K562 (cell line): ENCODE measurements around the gene COQ8B. TPM values are rescaled to one million over a fixed set of nuclear protein-coding genes. Genes with fewer than 3 reads are reported as not detected.

Experiments used
- CBFB ChIP-seq: sonication (generic); formaldehyde crosslinking; IDR thresholded peaks from 2 replicates; pipeline ENCODE4 v1.4.0; 2020; ENCODE audit warnings: mild to moderate bottlenecking, missing genetic modification reagents
- CREM ChIP-seq: IDR thresholded peaks from 2 replicates; pipeline ENCODE4 v1.6.1; 2014; ENCODE audit warnings: antibody characterized with exemption, low read depth
- E2F4 ChIP-seq: sonication (generic); formaldehyde crosslinking; IDR thresholded peaks from 2 replicates; pipeline ENCODE4 v1.8.0; 2022; ENCODE audit warnings: mild to moderate bottlenecking, low read depth, missing genetic modification reagents
- FOXJ3 ChIP-seq: sonication (generic); formaldehyde crosslinking; IDR thresholded peaks from 2 replicates; pipeline ENCODE4 v1.4.0; 2020; ENCODE audit warnings: mild to moderate bottlenecking, missing genetic modification reagents
- HLTF ChIP-seq: fragments of 450-650 bp; IDR thresholded peaks from 2 replicates; pipeline ENCODE4 v1.6.1; 2016
- HMBOX1 ChIP-seq: sonication (generic); IDR thresholded peaks from 2 replicates; pipeline ENCODE4 v1.6.1; 2016
- JUN ChIP-seq, 2 experiments: sonication (generic) in 1 of 2; formaldehyde crosslinking in 1 of 2; IDR thresholded peaks; 2 replicates each; pipeline versions ENCODE4 v1.6.1 to v1.8.0; 2012 to 2022; ENCODE audit warnings: borderline replicate concordance in 2 of 2, mild to moderate bottlenecking in 2 of 2, improper control_type of control experiment in 1 of 2, low read depth in 1 of 2, low read length in 1 of 2, missing genetic modification reagents in 1 of 2
- KDM4B ChIP-seq, 2 experiments: fragments of 450-650 bp in 1 of 2; sonication (generic) in 1 of 2; IDR thresholded peaks; 2 replicates each; pipeline ENCODE4 v1.6.1; 2016 to 2017; ENCODE audit warnings: borderline replicate concordance in 2 of 2, antibody characterized with exemption in 1 of 2, low read depth in 1 of 2, mild to moderate bottlenecking in 1 of 2
- MAZ ChIP-seq, 2 experiments: fragments of 450-650 bp in 1 of 2; sonication (generic) in 1 of 2; formaldehyde crosslinking; IDR thresholded peaks in 1 of 2; conservative IDR thresholded peaks in 1 of 2; 2 replicates each; pipeline versions ENCODE4 v1.4.0 to v1.5.0; 2020; ENCODE audit warnings: mild to moderate bottlenecking in 1 of 2, missing genetic modification reagents in 1 of 2
- PRDM10 ChIP-seq: fragments of 450-650 bp; IDR thresholded peaks from 2 replicates; pipeline ENCODE4 v1.6.1; 2018; ENCODE audit not compliant: partially characterized antibody
- RUNX1 ChIP-seq: sonication (generic); IDR thresholded peaks from 2 replicates; pipeline ENCODE4 v1.6.1; 2016; ENCODE audit warnings: antibody characterized with exemption, low read depth
- THRB ChIP-seq: fragments of 450-650 bp; formaldehyde crosslinking; conservative IDR thresholded peaks from 2 replicates; pipeline ENCODE4 v1.4.0; 2022; ENCODE audit warnings: mild to moderate bottlenecking, missing genetic modification characterization
- XRCC4 ChIP-seq: IDR thresholded peaks from one replicate; pipeline ENCODE4 v1.6.1; 2011; ENCODE audit not compliant: insufficient read depth, insufficient read length; ENCODE audit errors: extremely low read depth
- ZC3H4 ChIP-seq: sonication (generic); formaldehyde crosslinking; IDR thresholded peaks from 2 replicates; pipeline ENCODE4 v1.9.0; 2021; ENCODE audit warnings: missing genetic modification reagents, borderline replicate concordance
- ZNF133 ChIP-seq: fragments of 250-450 bp; sonication (Bioruptor Pico); IDR thresholded peaks from 2 replicates; pipeline ENCODE4 v1.4.0; 2020; ENCODE audit warnings: mild to moderate bottlenecking
- ZNF146 ChIP-seq: IDR thresholded peaks from one replicate; pipeline ENCODE4 v1.6.1; 2018; ENCODE audit warnings: missing compliant biosample characterization; ENCODE audit not compliant: unreplicated experiment
- ZNF512 ChIP-seq: IDR thresholded peaks from 2 replicates; pipeline ENCODE4 v1.6.1; 2016; ENCODE audit warnings: missing genetic modification characterization, missing compliant biosample characterization
- polyA plus RNA-seq, 8 experiments: library from polyadenylated mRNA; depleted of rRNA in 4 of 8; stranded (reverse) in 5 of 8; unstranded in 3 of 8; fragments of >200 nt; fragmentation: Nextera tagmentation in 2 of 8; fragmentation: Illumina TruSeq in 1 of 8; extraction: Ambion mirVana in 2 of 8; extraction: Trizol in 1 of 8; gene quantifications; 2 replicates each; pipeline versions ENCODE4 v1.2.1 to v1.2.3, GENCODE V29; 2011 to 2014; ENCODE audit warnings: inconsistent platforms in 1 of 8, missing spikeins in 1 of 8
- total RNA-seq, 7 experiments: library from RNA; depleted of rRNA in 6 of 7; stranded (reverse); fragments of >200 nt in 6 of 7; fragmentation: Illumina TruSeq in 2 of 7; extraction: Trizol in 2 of 7; gene quantifications; 2 replicates each; pipeline versions ENCODE4 v1.2.1 to v1.2.3, GENCODE V29; 2011 to 2021; ENCODE audit warnings: low replicate concordance in 1 of 7

Gene COQ8B
- total and polyA plus RNA-seq, 9 of the 15 experiments (the other 6 are each of a cell fraction or from before 2014, with no cell fraction given) = 0.41 to 32.3 (median 12.9) TPM

- TF ChIP-seq JUN (IDR thresholded peaks at IDR 0.05; ENCODE audit: borderline replicate concordance, low read depth, low read length) = no peak; the same call in 1 of the 2 replicates
- 0 out of 2 replicates have a peak, but pooled peaks have one; percentile 29 for TF ChIP-seq JUN (CRISPR knock-in tag; IDR thresholded peaks at IDR 0.05; ENCODE audit: borderline replicate concordance)
- TF ChIP-seq XRCC4 = no peak
- 0 out of 2 replicates have a peak, but pooled peaks have one; percentile 9 for TF ChIP-seq E2F4 (CRISPR knock-in tag)
- TF ChIP-seq HLTF = no peak
- no peak for TF ChIP-seq ZNF146 (CRISPR knock-in tag)
- peak; percentile 32; the same call in 1 of the 2 replicates for TF ChIP-seq CREM
- peak; percentile 13 to 79; a peak in 2 of 4 replicates for TF ChIP-seq MAZ (CRISPR knock-in tag; conservative IDR thresholded peaks at IDR 0.05 in 1 of 2, IDR thresholded peaks at IDR 0.05 in 1 of 2)
- no peak for TF ChIP-seq CBFB (CRISPR knock-in tag)
- peak; percentile 40; the same call in 1 of the 2 replicates for TF ChIP-seq RUNX1
- TF ChIP-seq HMBOX1 = no peak
- peak; percentile 79 for TF ChIP-seq PRDM10
- 0 out of 2 replicates have a peak, but pooled peaks have one; percentile 17 for TF ChIP-seq ZC3H4 (CRISPR knock-in tag)
- no peak for TF ChIP-seq ZNF512
- TF ChIP-seq THRB (CRISPR knock-in tag) = 0 out of 2 replicates have a peak, but pooled peaks have one; percentile 44
- no peak for TF ChIP-seq ZNF133 (CRISPR knock-in tag)
- TF ChIP-seq FOXJ3 (CRISPR knock-in tag) = no peak
- no peak for TF ChIP-seq KDM4B (IDR thresholded peaks at IDR 0.05; ENCODE audit: borderline replicate concordance in 2 of 2, low read depth in 1 of 2)
Observed at GRCh38 chr19:40690693-40691420, 25.8 kb downstream of the COQ8B start (continued).
